Stimulated activated CD8-positive, alpha-beta memory T cell treated with anti-CD3 and anti-CD28 coated beads, Interleukin-15, amount 100 ng/mL, for 4 hours (primary cell): ENCODE data around the gene ZNF502.
"Not testable (repeated sequence)": the region's sequence is repeated elsewhere in the genome, so short reads cannot be mapped to it uniquely, and the experiment has no call there.

Experiments used
- DNase-seq, 2 donors: peaks; one replicate each; pipeline ENCODE4 v3.0.0-alpha.2; 2020; ENCODE audit warnings: low read depth in 2 of 2

The ZNF502 gene

DNA sequence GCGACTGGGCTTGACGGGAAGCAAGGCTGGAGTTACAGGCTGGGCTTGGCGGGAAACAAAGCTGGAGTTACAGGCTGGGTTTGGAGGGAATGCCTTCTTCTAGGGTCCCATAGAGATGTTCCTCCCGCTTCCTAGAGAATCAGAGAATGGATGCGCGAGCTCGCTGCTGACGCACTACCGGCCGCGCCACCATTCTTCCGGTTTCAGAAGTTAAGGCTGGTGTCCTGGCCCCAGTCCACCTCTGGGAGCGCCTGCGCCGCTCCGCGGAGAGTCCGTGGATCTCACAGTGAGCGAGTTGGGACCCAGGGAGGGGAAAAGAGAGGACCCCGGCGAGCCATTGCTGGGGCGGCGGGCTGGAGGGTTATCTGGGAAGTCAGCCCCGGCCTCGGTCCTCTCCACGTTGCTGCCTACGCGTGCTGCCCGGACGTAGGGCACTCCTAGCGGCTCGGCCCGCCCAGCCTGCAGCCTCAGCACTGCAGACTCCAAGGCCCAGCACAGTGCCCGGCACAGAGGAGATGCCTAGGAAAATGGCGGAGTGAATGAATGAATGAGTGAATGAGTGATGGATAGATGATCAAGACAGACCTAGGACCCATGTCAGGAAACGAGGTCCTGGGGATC, at the start of gene ZNF502:
TSS of gene ZNF502 (plus strand) at position 206 of the 621 bp plus-strand sequence. CDS start 7,602 bp downstream, outside the sequence.
- DNase-seq = peak; percentile 26 to 46

DNA sequence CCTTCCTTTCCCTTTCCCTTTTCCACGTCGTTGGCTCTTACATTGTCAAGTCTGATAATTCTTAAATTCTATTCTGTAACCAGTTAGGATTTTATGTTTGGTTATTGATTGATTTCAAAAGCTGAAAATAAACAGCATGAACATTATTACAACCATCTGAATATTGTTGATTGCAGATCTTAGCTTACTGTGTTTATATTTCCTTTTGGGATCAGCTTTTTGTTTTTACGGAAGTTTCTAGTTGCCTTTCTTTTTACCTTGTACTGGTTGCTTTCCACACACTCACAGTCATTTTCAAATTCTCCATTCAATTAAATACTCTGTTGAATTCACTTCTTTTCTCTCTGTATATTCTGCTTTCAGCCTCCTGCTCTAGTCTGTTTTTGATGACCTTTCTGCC, 47.3 kb upstream of the ZNF502 start:
- no peak for DNase-seq

DNA sequence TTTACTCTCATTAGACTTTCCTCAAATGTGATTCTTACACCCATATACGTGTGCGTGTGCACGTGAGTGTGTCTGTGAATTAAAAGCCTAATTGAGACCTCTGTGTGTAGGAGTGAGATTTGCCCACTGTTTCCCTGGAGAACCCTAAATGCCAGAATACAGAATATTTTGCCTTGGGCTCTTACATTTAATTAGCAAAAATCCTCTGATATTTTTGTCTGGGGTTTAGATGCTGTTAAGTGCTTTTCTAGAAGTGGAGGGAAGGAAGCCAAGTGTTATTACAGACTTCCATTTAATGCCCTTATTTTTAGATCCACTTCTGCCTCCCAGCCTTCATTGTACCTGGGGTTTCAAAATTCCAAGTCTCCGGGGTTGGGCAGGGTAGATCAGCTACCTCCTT, 46.1 kb upstream of the ZNF502 start:
- no peak for DNase-seq

DNA sequence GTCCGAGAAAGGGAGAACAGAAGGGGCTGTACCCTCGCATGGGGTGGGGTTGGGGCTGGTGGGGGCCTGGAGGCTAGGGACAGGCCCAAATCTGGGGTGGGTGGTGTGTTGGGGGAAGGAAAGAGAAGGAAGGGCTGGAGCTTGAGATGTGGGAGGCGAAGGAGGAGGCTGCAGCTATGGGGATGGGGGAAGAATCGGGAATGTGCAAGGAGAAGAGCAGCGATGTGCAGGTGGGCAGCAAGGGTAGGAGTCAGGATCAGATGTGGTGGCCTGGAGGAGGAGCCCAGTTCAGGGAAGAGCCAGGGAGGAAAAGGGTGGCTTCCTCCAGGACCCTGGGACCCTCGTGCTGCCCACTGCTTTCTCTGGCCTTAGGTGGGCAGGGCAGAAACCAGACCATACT, 42.7 kb upstream of the ZNF502 start:
- DNase-seq = no peak

DNA sequence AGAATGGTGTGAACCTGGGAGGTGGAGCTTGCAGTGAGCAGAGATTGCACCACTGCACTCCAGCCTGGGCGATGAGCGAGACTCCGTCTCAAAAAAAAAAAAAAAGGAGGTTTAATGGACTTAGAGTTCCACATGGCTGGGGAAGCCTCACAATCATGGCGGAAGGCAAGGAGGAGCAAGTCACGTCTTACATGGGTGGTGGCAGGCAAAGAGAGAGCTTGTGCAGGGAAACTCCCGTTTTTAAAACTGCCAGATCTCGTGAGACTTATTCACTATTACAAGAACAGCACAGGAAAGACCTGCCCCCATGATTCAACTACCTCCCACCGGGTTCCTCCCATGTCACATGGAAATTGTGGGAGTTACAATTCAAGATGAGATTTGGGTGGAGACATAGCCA, 39.0 kb upstream of the ZNF502 start:
- DNase-seq = not testable (repeated sequence)

DNA sequence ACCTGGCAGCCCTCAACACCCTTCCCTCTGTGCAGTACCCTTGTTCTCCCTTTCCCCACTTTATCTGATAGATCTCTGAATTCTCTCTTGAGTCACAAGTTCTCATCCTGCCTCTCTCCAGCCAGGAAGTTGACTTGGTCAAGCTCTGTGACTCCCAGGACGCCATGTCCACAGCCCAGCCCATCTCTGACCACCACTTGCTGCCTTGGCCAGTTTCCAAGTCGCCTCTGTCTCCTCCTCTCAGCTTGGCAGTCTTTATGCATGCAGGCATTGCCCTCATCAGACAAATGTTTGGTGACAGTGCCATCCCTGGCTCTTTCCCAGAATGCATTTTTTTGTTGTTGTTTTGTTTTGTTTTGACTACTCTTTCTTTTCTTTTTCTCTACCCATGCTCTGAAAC, 38.2 kb upstream of the ZNF502 start:
- no peak for DNase-seq

DNA sequence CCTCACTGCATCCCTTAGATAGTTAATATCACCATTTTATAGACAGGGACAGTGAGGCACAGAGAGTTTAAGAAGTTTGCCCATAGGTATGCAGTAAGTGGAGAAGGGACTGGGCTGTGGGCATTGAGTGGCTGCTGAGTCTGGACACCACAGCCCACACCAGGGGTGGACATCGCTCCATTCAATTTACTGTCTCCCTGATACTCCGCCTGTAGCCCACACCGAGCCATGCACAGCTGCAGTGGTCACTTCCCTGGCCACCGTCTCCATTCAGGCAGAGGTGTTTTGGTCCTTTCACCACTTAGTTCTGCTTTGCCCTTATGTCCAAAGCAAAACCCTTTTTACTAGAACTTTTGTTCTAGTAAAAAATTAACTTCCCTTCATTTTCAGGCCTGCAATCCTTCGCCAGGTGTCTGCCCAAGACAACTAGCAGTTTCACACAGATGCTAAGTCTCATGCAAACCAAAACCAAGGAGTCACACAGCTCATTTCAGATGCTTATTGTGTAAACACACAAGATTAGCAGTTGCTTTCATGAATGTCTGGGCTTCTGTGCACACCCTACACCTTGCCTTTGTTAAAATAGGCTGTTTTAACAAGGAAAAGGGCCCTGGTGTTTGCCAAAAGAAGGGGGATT, 33.9 kb upstream of the ZNF502 start:
- DNase-seq = no peak

DNA sequence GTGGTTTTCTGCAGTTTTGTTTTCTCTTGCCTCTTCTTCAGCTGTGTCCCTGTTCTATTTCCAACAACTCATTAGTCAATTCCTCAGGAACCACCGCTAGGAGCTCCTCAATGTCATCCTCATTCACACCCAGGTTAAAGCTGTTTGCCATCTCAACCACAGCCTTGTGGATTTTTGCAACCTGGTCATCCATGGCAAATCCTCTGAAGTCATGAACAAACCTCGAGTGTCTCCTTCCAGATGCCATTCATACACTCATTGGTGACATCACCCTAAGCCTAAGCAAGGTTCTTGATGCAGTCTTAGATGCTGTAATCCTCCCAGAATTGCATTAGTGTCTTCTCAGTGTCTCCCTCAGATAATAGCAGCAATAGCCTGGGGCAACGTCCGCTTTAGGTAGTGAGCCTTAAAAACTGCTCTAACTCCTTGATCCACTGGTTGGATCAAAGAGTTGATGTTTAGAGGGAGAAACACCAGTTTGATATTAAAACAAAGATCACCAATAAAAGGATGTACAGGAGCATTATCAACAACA, 31.5 kb upstream of the ZNF502 start:
- no peak for DNase-seq

DNA sequence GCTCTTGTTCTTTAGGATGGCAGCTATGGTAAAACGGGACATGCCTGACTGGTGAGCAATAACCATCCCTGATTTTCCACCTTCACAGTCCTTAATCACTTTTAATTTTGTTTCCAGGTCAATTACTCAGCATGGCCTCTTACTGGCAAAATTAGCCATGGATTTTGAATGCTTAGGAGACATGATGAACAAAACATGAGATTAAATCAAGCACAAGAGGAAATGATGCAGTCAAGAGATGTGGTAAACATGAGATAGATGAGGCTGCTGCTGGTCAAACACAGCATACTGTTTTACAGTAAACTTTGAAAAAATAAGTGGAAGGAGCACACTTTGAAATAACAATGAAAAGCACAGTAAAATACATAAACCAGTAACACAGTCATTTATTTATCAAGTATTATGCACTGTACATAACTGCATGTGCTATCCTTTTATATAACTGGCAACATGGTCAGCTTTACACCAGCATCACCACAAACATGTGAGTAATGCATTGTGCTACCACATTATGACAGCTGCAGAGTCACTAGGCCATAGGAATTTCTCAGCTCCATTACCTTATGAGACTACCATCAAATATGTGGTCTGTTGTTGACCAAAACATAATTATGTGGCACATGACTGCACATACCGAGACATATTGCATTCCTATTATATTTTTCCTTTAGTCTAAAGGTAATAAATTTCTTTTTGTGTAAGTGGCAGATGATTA, 30.1 kb upstream of the ZNF502 start:
- no peak for DNase-seq

DNA sequence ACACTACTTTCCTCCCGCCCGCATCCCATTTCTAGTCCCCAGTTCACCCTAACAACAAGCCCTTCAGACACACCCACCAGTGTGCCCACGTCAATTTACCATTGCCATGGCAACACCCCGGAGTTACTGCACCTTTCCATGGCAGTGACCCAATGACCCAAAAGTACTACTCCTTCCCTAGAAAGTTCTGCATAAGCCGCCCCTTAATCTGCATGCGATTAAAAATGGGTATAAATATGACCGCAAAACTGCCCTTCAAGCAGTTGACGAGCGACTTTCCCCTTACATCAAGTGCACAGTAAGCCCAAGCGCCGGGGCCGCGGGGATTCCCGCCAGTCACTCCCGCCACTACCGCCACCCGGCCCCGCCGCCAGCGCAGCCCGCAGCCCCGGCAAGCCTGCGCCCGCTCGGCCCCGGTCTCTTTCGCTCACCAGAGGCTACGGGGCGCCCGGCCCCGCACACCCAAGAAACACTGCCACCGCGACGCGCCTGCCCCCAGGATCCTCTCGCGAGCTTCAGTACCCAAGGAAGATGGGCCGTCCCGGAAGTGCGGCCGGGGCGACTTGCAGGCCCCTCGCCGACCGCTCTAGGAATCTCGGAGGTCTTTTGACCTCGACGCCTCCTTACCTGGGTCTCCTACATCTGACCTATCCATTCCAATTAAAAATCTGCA, 27.2 kb upstream of the ZNF502 start:
- DNase-seq = peak; percentile 9 to 17

DNA sequence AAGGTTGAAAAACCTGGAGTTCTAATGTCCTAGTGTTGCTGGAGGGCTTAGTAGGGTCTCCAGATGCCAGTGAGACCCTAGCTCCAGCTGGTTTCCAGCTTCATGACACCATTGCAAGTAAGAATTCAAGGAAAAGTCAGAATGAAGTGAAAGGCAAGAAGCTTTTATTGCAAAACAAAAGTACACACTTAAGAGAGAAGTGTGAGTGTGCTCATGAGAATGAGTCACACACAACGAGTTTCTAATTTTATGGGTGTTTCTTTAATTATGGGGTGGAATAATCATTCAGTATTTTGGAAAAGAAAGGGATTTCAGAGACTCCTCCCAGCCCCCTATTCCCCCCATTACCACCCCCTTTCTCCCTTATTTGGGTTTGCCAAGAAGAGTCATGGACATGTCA, 24.6 kb upstream of the ZNF502 start:
- DNase-seq = no peak

DNA sequence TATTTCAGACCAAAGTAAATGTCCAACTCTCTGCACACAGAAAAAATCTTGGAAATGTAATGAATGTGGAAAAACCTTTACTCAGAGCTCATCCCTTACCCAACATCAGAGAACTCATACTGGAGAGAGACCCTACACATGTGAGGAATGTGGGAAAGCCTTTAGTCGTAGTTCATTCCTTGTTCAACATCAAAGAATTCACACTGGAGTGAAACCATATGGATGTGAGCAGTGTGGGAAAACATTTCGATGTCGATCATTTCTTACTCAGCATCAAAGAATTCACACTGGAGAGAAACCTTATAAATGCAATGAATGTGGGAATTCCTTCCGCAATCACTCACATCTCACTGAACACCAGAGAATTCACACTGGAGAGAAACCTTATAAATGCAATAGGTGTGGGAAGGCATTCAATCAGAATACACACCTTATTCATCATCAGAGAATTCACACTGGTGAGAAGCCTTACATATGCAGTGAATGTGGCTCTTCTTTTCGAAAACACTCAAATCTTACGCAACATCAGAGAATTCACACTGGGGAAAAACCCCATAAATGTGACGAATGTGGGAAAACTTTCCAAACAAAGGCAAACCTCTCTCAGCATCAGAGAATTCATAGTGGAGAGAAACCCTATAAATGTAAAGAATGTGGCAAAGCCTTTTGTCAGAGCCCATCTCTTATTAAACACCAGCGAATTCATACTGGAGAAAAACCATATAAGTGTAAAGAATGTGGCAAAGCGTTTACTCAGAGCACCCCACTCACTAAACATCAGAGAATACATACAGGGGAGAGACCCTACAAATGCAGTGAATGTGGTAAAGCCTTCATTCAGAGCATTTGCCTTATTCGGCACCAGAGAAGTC, 9.0 kb downstream of the ZNF502 start:
- DNase-seq = no peak

DNA sequence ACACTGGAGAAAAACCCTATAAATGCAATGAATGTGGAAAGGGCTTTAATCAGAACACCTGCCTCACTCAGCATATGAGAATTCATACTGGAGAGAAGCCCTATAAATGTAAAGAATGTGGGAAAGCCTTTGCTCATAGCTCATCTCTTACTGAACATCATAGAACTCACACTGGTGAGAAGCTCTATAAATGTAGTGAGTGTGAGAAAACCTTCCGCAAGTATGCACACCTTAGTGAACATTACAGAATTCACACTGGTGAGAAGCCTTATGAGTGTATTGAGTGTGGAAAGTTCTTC, 9.6 kb downstream of the ZNF502 start:
- no peak for DNase-seq

DNA sequence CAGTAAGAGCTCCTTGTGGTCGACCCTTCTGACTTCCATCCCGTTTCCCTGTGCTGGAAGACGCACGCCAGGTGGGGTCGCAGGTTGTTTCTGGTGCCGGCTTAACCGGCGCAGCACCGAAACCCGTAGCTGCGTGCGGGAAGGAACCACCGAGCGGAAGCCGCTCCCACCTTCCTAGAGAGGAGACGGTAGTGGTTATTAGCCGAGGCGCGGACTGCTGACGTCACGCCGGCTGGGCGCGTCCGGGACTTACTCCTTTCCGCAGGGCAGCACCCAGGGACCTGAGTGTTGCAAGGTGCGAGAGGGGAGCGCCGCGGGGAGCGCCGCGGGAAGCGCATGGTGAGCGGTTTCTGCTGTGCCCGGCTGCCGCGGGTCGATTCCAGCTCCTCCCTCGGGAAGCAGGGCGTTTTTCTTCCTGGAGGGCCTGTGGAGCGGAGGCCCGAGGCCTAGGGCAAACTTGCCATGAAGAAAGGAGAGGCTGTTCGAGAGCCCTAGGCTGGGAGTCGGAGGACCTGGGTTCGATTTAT, 17.0 kb downstream of the ZNF502 start, which contains the start of gene ZNF501:
TSS of gene ZNF501 (plus strand) at position 252 of the 527 bp plus-strand sequence. CDS start 4,787 bp downstream, outside the sequence.
- peak; percentile 70 to 81 for DNase-seq

DNA sequence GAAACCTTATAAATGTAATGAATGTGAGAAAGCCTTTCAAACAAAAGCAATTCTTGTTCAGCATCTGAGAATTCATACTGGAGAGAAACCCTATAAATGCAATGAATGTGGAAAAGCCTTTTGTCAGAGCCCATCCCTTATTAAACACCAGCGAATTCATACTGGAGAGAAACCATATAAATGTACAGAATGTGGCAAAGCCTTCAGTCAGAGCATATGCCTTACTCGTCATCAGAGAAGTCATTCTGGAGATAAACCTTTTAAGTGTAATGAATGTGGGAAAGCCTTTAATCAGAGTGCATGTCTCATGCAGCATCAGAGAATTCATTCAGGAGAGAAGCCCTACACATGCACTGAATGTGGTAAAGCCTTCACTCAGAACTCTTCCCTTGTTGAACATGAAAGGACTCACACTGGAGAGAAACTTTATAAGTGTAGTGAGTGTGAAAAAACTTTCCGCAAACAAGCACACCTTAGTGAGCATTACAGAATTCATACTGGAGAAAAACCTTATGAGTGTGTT, 22.2 kb downstream of the ZNF502 start:
- DNase-seq = no peak

DNA sequence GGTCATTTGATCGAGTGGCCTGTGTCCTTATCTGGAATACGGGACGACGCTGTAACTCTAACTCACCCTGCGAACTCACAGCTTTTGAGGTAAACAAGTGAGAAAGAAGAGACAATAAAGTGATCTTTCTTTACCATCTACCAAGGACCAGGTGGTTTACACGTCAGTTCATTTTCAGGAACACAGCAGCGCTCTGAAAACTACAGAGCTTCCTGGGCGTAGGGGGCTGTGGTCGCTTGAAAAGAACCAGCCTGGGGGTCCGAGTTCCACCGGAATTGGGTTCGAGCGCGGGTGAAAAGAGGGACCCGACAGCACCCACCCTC, 48.6 kb downstream of the ZNF502 start:
- DNase-seq = no peak

DNA sequence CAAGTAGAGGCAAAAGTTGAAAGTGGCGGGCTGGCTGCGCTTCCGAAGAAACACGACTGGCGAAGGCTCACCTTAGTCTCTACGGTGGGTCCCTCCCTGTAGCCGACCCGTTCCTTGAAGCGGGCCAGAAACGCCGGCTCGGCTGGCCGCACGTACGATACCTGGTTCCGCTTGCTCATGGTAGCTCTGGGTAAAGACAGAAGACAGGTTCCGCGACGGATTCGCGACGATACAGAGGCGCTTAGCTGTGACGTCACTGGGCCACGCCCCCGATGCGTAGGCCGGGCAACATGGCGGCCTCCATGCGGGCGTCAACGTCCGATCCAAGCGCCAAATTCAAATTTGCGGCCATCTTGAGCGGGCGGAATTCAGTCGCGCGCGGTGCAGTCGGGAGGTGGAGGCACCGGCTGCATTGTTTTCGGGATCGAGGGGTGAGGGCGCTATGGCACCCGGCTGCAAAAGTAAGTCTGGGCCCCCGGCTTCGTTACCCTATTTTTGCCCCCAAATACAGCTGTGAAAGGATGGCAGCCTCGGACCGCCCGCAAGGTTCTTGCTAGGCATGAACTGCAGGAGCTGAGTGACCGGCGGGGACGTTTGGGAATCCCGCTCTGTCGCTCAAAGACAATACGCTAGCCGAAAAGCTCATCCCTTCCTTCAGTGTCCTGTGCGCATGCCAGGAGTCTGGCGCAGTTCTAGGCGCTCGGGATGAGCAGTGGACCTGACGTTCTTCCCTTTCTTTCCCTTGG, 49.1 kb downstream of the ZNF502 start, which contains the start of the genes KIAA1143 and KIF15:
TSS of gene KIAA1143 (minus strand) at position 196 of the 746 bp plus-strand sequence. CDS start at position 179, 17 bp downstream.
TSS of gene KIF15 (plus strand) at position 371 of the 746 bp plus-strand sequence. CDS start at position 443, 72 bp downstream.
- peak; percentile 93 to 97 for DNase-seq

DNA sequence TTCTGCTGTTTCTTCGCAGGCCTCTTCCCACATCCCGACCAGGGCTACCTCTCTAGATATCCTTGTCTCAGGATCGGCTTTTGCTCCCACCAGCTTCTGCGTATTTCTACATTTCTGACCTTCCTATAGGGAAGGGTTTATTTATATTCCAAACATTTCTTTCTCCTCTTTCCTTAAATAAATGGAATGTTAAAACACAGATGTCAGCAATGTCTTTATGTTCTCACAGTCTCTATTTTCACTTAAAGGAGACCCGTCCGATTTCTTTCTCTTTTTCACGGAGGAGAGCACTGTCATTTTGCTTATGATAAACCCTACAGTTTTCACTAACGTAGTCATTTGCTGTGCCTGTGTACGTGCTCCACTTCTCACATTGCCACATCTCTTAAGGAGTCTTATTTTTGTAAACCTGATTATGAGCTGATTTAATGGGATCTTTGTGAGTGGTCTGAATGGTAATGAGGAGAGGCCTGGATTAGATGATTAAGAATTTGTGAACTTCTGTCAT, 49.8 kb downstream of the ZNF502 start:
- DNase-seq = no peak

DNA sequence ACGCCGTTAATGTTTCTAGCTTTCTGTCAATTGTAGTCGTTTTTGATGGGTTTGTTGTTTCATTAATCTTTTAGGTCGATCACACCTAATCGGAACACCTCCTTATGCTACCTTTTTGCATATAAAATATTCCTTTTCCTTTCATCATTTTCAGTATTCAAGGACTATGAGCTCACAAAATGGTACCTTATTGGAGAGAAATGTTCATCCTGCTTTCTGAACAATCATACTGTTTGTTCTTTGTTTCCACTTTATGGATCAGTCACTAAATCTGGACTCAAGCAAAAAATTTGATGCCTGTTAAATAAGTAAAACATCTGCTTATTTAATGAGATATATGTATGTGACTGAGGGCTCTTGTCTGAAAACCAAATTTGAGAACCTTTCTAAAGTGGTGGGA, 50.2 kb downstream of the ZNF502 start:
- no peak for DNase-seq

DNA sequence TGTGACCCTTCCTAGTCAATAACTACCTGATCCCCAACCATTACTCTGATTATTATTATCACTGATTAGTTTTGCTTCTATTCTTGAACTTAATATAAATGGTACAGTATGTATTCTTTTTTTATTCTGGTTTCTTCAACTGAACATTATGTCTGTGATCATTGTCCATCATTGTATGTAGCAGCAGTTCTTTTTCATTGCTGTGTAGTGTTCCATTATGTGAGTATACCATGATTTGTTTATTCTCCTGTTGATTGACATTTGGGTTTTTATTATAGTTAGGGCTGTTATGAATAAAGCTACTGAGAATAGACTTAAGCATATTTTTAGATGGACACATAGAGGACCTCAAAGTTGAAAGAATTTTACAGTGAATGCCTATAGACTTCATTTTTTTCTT, 51.8 kb downstream of the ZNF502 start:
- DNase-seq = no peak
